Testis (tissue), 2 donors: ENCODE results near the gene HIRIP3.

Experiments
- POLR2A ChIP-seq: fragments of 450-650 bp; IDR thresholded peaks from one replicate; pipeline ENCODE4 v1.6.1; 2017; ENCODE audit warnings: antibody characterized with exemption, mild to moderate bottlenecking, moderate library complexity
- TF ChIP-seq, protein P1 (sequence below), 3 experiments: fragments of 450-650 bp in 2 of 3; fragments of 200-600 bp in 1 of 3; sonication (generic) in 1 of 3; IDR thresholded peaks; one replicate each; pipeline ENCODE4 v1.5.1; 2016 to 2019; ENCODE audit warnings: antibody characterized with exemption in 3 of 3, mild to moderate bottlenecking in 2 of 3, moderate library complexity in 1 of 3

GRCh38 chr16:29973384-29974246 lies 21.8 kb downstream of the HIRIP3 start, which contains the start of gene TAOK2:
- TF ChIP-seq, protein P1, sequence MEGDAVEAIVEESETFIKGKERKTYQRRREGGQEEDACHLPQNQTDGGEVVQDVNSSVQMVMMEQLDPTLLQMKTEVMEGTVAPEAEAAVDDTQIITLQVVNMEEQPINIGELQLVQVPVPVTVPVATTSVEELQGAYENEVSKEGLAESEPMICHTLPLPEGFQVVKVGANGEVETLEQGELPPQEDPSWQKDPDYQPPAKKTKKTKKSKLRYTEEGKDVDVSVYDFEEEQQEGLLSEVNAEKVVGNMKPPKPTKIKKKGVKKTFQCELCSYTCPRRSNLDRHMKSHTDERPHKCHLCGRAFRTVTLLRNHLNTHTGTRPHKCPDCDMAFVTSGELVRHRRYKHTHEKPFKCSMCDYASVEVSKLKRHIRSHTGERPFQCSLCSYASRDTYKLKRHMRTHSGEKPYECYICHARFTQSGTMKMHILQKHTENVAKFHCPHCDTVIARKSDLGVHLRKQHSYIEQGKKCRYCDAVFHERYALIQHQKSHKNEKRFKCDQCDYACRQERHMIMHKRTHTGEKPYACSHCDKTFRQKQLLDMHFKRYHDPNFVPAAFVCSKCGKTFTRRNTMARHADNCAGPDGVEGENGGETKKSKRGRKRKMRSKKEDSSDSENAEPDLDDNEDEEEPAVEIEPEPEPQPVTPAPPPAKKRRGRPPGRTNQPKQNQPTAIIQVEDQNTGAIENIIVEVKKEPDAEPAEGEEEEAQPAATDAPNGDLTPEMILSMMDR (IDR thresholded peaks at IDR 0.05), result no peak
- peak; percentile 84 for TF ChIP-seq POLR2A
